Esophagus squamous epithelium (tissue), 4 donors: ENCODE measurements around the gene PIMREG.

ENCODE experiments used
- CTCF ChIP-seq, 6 experiments: fragments of 450-650 bp in 4 of 6; fragments of 200-600 bp in 2 of 6; sonication (generic) in 2 of 6; IDR thresholded peaks; one replicate each; pipeline ENCODE4 v1.5.1; 2016 to 2019; ENCODE audit warnings: antibody characterized with exemption in 6 of 6, mild to moderate bottlenecking in 4 of 6, moderate library complexity in 4 of 6
- POLR2A ChIP-seq, 4 donors: fragments of 450-650 bp; IDR thresholded peaks; one replicate each; pipeline ENCODE4 v1.6.1; 2017; ENCODE audit warnings: antibody characterized with exemption in 4 of 4, mild to moderate bottlenecking in 4 of 4, moderate library complexity in 3 of 4

DNA sequence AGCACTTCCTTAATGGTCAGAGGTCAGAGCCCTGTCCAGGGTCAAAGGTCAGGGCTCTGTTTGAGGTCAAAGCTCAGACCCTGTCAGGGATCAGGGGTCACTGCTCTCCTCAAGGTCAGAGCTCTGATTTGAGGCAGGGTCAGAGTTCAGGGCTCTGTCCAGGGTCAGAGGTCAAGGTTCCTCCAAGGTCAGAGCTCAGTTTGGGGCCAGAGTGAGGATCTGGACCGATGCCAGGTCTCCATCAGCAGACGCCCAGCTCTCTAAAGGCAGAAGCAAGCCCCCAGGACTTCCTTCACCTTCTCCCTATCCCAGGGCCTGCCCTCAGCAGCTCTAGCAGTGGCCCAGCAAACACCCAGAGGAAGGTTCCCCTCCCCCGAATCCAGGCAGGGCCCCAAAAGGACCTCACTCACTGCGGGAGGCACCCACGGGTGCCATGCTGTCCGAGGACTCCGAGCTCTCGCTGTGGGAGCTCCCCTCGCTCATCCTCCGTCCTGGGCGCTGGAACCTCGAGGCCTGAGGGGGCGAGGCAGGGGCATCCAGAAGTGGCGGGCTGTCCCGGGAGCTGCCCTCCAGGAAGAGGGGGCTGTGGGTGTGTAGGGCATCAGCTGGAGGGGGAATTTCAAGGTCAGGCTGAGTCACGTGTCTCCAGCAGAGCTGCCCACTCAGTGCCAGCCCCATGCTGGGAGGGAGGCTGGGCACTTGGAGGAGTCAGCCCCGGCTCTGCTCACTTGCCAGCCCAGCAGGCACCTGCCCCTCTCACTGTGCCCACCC lies 26.7 kb downstream of the PIMREG start:
- TF ChIP-seq POLR2A (IDR thresholded peaks at IDR 0.05) (no peak), CTCF (IDR thresholded peaks at IDR 0.05) (no peak)
